NT2/D1 (cell line): ENCODE measurements around the gene NTM.

ENCODE experiments used
- DNase-seq: peaks from one replicate; pipeline ENCODE4 v3.0.0-alpha.2; 2011; ENCODE audit warnings: low read depth, low spot score
- H3K27me3 ChIP-seq: 2 replicates; pipeline ENCODE4 v1.6.0; 2011; ENCODE audit warnings: mild to moderate bottlenecking; ENCODE audit not compliant: insufficient read length, insufficient read depth
- H3K36me3 ChIP-seq: 2 replicates; pipeline ENCODE4 v1.6.1; 2011; ENCODE audit warnings: mild to moderate bottlenecking, low read length, mixed read lengths; ENCODE audit not compliant: insufficient read depth, insufficient read length
- H3K4me1 ChIP-seq: 2 replicates; pipeline ENCODE4 v1.5.1; 2011; ENCODE audit not compliant: insufficient read depth, insufficient read length
- H3K4me3 ChIP-seq: 2 replicates; pipeline ENCODE4 v1.5.1; 2011; ENCODE audit warnings: low read depth; ENCODE audit not compliant: insufficient read length
- H3K9ac ChIP-seq: 2 replicates; pipeline ENCODE4 v1.6.0; 2011; ENCODE audit warnings: low read depth; ENCODE audit not compliant: insufficient read length
- H3K9me3 ChIP-seq: 2 replicates; pipeline ENCODE4 v1.5.1; 2011; ENCODE audit warnings: mild to moderate bottlenecking, low read length; ENCODE audit not compliant: insufficient read depth
- SUZ12 ChIP-seq: IDR thresholded peaks from 2 replicates; pipeline ENCODE4 v1.6.1; 2011; ENCODE audit not compliant: insufficient read length, insufficient read depth; ENCODE audit errors: extremely low read depth
- YY1 ChIP-seq: IDR thresholded peaks from 2 replicates; pipeline ENCODE4 v1.6.1; 2011; ENCODE audit not compliant: insufficient read length, insufficient read depth
- ZNF274 ChIP-seq: IDR thresholded peaks from 2 replicates; pipeline ENCODE4 v1.6.1; 2011; ENCODE audit warnings: mild to moderate bottlenecking, low read depth, low read length

NTM gene

DNA sequence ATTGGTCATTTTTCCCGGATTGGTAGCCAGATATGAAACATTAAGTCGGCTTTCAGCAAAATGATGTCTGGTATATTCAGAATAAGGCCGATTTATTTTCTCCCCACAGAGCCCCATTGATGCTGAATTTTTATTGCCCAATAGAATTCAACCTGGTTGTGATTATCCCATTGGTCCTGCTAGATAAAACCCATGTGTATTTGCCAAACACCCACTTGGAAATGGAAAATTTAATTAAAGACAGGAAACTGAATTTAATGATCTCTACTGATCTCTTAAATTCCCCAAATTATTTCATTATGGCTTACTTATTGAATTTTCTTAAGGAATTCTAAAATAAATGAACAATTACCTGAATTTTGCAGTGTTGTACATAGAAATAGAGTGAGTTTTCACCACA, 609.8 kb downstream of the NTM start:
- DNase-seq, result no peak
- no peaks in the 10 kb centered on the region for H3K27me3 ChIP-seq
- no peak for TF ChIP-seq ZNF274
- TF ChIP-seq YY1, result no peak
- TF ChIP-seq SUZ12, result no peak

GRCh38 chr11:131980888-131981668, 610.7 kb downstream of the NTM start:
- H3K9ac ChIP-seq, result no peak overlapping the region
- H3K27me3 ChIP-seq, result no peaks in the 10 kb centered on the region
- H3K4me3 ChIP-seq, result no peak overlapping the region
- 0 out of 2 replicates have a peak, but pooled peaks cover 7% of the 10 kb centered on the region for H3K9me3 ChIP-seq
- TF ChIP-seq ZNF274 (no peak), SUZ12 (no peak), YY1 (no peak)
- no peaks in the 10 kb centered on the region for H3K36me3 ChIP-seq
- peaks cover 4% of the 10 kb centered on the region for H3K4me1 ChIP-seq
- no peak for DNase-seq

More for the DNA sequence above, 609.8 kb downstream of the NTM start:
- Histone ChIP-seq H3K4me3 (no peak overlapping the region), H3K4me1 (peaks cover 4% of the 10 kb centered on the region), H3K36me3 (no peaks in the 10 kb centered on the region), H3K9ac (no peak overlapping the region), H3K9me3 (0 out of 2 replicates have a peak, but pooled peaks cover 7% of the 10 kb centered on the region)

DNA sequence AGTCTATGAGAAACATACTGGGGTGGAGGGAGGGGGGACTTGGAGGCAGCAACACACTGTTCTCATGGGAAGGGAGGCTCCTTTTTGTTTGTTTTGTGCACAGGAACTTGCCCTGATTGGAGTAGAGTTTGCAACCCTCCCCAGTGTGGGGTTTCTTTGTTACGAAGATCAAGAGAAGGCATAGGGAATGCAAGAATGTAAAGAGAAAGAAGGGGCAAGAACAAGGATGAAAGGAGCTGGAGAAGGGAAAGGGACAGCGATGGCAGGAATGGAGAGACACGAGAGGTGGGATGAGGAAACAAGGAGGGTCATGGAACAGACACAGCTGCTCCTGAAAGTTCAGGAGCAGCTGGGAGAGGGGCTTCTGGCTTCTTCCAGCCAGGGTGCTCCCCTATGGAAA, 611.7 kb downstream of the NTM start:
- peak overlapping the region; percentile 56 for H3K9ac ChIP-seq
- H3K4me1 ChIP-seq, result peaks cover under 1% of the 10 kb centered on the region
- TF ChIP-seq ZNF274 (no peak), SUZ12 (no peak), YY1 (no peak)
- H3K36me3 ChIP-seq, result no peaks in the 10 kb centered on the region
- peak; percentile 91 for DNase-seq
- 0 out of 2 replicates have a peak, but pooled peaks cover 7% of the 10 kb centered on the region for H3K9me3 ChIP-seq
- no peaks in the 10 kb centered on the region for H3K27me3 ChIP-seq
- H3K4me3 ChIP-seq, result peak overlapping the region; percentile 16

DNA sequence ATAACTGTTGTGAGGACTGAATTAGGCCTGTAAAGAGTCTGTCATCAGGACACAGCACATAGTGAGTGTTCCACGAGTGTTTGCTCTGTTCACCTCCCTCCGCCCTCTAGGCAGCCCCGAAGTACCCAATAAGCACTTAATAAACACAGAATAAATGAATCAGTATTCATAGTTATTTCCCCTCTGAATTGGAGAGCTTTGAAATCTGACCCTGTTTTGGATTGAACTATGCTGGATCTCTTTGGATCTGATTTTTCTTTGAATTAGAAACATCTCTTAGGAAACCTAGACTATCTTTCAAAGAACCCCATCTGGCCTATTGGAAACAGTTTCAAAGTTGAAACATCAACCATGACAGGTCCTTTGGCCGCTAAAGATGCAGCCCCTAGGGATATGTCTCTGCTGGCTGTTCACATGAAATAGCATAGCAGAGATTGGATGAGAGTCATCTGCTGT, 615.5 kb downstream of the NTM start:
- no peak for TF ChIP-seq YY1
- no peak for TF ChIP-seq ZNF274
- TF ChIP-seq SUZ12, result no peak
- Histone ChIP-seq H3K36me3 (no peaks in the 10 kb centered on the region), H3K9me3 (0 out of 2 replicates have a peak, but pooled peaks cover 7% of the 10 kb centered on the region), H3K9ac (no peak overlapping the region), H3K27me3 (no peaks in the 10 kb centered on the region), H3K4me1 (no peaks in the 10 kb centered on the region), H3K4me3 (no peak overlapping the region)
- DNase-seq, result no peak

DNA sequence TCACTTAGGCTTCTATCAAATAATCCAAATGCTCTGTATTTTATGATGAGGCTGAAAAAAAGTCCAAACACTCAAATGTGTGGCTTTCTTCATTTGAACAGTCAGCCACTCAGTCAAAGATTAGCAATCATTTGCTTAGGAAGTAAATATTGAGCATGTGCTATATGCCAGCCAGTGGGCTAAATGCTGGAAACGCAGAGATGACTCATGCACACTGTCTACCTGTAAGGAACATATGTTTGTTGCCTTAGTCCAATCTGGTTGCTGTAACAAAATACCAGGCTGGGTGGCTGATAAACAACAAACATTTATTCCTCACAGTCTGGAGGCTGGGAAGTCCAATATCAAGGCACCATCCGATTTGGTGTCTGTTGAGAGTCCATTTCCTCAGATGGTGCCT, 617.3 kb downstream of the NTM start:
- no peaks in the 10 kb centered on the region for H3K36me3 ChIP-seq
- DNase-seq, result no peak
- H3K27me3 ChIP-seq, result no peaks in the 10 kb centered on the region
- no peaks in the 10 kb centered on the region for H3K4me1 ChIP-seq
- H3K4me3 ChIP-seq, result no peak overlapping the region
- TF ChIP-seq YY1 (no peak), SUZ12 (no peak), ZNF274 (no peak)
- 0 out of 2 replicates have a peak, but pooled peaks cover 7% of the 10 kb centered on the region for H3K9me3 ChIP-seq
- no peak overlapping the region for H3K9ac ChIP-seq

GRCh38 chr11:131991606-131992005, 621.2 kb downstream of the NTM start:
- Histone ChIP-seq H3K4me1 (no peaks in the 10 kb centered on the region), H3K36me3 (no peaks in the 10 kb centered on the region), H3K9ac (no peak overlapping the region), H3K4me3 (no peak overlapping the region), H3K27me3 (no peaks in the 10 kb centered on the region), H3K9me3 (peaks cover 16% of the 10 kb centered on the region; the same call in 1 of the 2 replicates)
- DNase-seq, result no peak
- TF ChIP-seq ZNF274 (no peak), YY1 (no peak)

- no peak for DNase-seq
- Histone ChIP-seq H3K36me3 (no peaks in the 10 kb centered on the region), H3K9me3 (peaks cover 16% of the 10 kb centered on the region; the same call in 1 of the 2 replicates), H3K4me1 (no peaks in the 10 kb centered on the region), H3K9ac (no peak overlapping the region), H3K27me3 (no peaks in the 10 kb centered on the region), H3K4me3 (no peak overlapping the region)
- TF ChIP-seq SUZ12 (no peak), ZNF274 (no peak), YY1 (no peak)
These were observed 622.8 kb downstream of the NTM start for GRCh38 chr11:131993246-131993645.
